Smooth muscle cell (in vitro differentiated cells): ENCODE measurements around the gene SERTM2. TPM values are rescaled to one million over a fixed set of nuclear protein-coding genes. Genes with fewer than 3 reads are reported as not detected.
"Not testable (repeated sequence)": the region's sequence is repeated elsewhere in the genome, so short reads cannot be mapped to it uniquely, and the experiment has no call there.

Experiments used
- DNase-seq: peaks from one replicate; lab custom pipeline; 2025; ENCODE audit not compliant: unreplicated experiment; lab: John Stamatoyannopoulos, UW
- H2AFZ ChIP-seq: fragments of 200-600 bp; sonication (generic); 2 replicates; pipeline ENCODE4 v1.6.0; 2016; ENCODE audit warnings: antibody characterized with exemption, low read depth, mild to moderate bottlenecking
- H3F3A ChIP-seq: fragments of 200-600 bp; sonication (generic); 2 replicates; pipeline ENCODE4 v1.6.0; 2017; ENCODE audit warnings: antibody characterized with exemption, low read depth
- H3K27ac ChIP-seq: fragments of 200-600 bp; sonication (generic); 2 replicates; pipeline ENCODE4 v1.5.1; 2016; ENCODE audit warnings: low read depth, mild to moderate bottlenecking
- H3K27me3 ChIP-seq: fragments of 200-600 bp; sonication (generic); 2 replicates; pipeline ENCODE4 v1.6.1; 2016; ENCODE audit warnings: low read depth, mild to moderate bottlenecking
- H3K36me3 ChIP-seq: fragments of 200-600 bp; sonication (generic); 2 replicates; pipeline ENCODE4 v1.5.1; 2016; ENCODE audit warnings: low read depth
- H3K4me1 ChIP-seq: fragments of 200-600 bp; sonication (generic); 2 replicates; pipeline ENCODE4 v1.5.1; 2016; ENCODE audit warnings: low read depth
- H3K4me2 ChIP-seq: fragments of 200-600 bp; sonication (generic); 2 replicates; pipeline ENCODE4 v1.6.0; 2016; ENCODE audit warnings: mild to moderate bottlenecking
- H3K4me3 ChIP-seq: fragments of 200-600 bp; sonication (generic); 2 replicates; pipeline ENCODE4 v1.5.1; 2016; ENCODE audit warnings: mild to moderate bottlenecking
- H3K79me2 ChIP-seq: fragments of 200-600 bp; sonication (generic); 2 replicates; pipeline ENCODE4 v1.6.0; 2016; ENCODE audit warnings: low read depth, mild to moderate bottlenecking
- H3K9ac ChIP-seq: fragments of 200-600 bp; sonication (generic); 2 replicates; pipeline ENCODE4 v1.6.0; 2016; ENCODE audit warnings: low read depth
- H3K9me3 ChIP-seq: fragments of 200-600 bp; sonication (generic); replicated peaks from 2 replicates; pipeline ENCODE4 v1.5.1; 2016; ENCODE audit warnings: low read depth
- H4K20me1 ChIP-seq: fragments of 200-600 bp; sonication (generic); 2 replicates; pipeline ENCODE4 v1.6.0; 2016; ENCODE audit warnings: low read depth
- WGBS: methylation state at CpG from one replicate; pipeline ENCODE4 v1.1.7; 2016; ENCODE audit warnings: low lambda C conversion rate; 5-methylcytosine and 5-hydroxymethylcytosine counted together
- polyA plus RNA-seq: library from polyadenylated mRNA; unstranded; fragments of >200 nt; fragmentation: Nextera tagmentation; extraction: Ambion mirVana; gene quantifications from 2 replicates; pipeline ENCODE4 v1.2.1, GENCODE V29; 2016
- total RNA-seq: library from RNA; depleted of rRNA; stranded (reverse); fragments of >200 nt; gene quantifications from 2 replicates; pipeline ENCODE4 v1.2.3, GENCODE V29; 2014
- TF ChIP-seq, protein P1 (sequence below): fragments of 200-600 bp; sonication (generic); IDR thresholded peaks from 2 replicates; pipeline ENCODE4 v1.5.1; 2017; ENCODE audit warnings: borderline replicate concordance, mild to moderate bottlenecking, antibody characterized with exemption; ENCODE audit not compliant: insufficient read depth, poor library complexity, severe bottlenecking

Gene SERTM2
- total and polyA plus RNA-seq, 2 experiments from 2014 or later, result 0.31 to 0.55 TPM

DNA sequence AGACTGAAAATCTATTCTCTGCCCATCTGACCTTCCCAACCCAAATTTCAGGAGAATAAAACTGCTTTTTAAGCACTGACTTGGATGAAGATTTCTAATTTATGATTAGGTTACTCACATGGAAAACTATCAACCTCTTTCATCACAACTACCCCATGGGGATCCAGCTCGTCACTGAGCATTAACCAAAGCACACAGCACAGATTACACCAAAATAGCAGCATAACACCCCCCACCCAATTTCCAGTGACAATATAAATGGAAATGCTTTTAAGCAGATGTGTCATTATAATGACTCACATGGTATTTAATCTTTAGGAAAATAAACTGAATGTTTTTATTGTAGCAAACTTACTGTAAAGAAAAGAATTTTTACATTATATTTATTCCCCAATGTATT, 9.7 kb downstream of the SERTM2 start:
- Histone ChIP-seq H3K27me3 (no peaks in the 10 kb centered on the region), H3K9ac (peak overlapping the region; percentile 37), H3K79me2 (no peaks in the 10 kb centered on the region), H2AFZ (peak overlapping the region; percentile 7), H4K20me1 (no peaks in the 10 kb centered on the region), H3F3A (no peaks in the 10 kb centered on the region), H3K9me3 (no peaks in the 10 kb centered on the region), H3K36me3 (no peaks in the 10 kb centered on the region), H3K4me2 (peak overlapping the region; percentile 45), H3K4me1 (peaks cover 36% of the 10 kb centered on the region), H3K27ac (peak overlapping the region; percentile 8), H3K4me3 (no peak overlapping the region)
- 46% methylated on average over 1 of the region's 1 CpG for WGBS
- DNase-seq, result no peak
- TF ChIP-seq, protein P1, sequence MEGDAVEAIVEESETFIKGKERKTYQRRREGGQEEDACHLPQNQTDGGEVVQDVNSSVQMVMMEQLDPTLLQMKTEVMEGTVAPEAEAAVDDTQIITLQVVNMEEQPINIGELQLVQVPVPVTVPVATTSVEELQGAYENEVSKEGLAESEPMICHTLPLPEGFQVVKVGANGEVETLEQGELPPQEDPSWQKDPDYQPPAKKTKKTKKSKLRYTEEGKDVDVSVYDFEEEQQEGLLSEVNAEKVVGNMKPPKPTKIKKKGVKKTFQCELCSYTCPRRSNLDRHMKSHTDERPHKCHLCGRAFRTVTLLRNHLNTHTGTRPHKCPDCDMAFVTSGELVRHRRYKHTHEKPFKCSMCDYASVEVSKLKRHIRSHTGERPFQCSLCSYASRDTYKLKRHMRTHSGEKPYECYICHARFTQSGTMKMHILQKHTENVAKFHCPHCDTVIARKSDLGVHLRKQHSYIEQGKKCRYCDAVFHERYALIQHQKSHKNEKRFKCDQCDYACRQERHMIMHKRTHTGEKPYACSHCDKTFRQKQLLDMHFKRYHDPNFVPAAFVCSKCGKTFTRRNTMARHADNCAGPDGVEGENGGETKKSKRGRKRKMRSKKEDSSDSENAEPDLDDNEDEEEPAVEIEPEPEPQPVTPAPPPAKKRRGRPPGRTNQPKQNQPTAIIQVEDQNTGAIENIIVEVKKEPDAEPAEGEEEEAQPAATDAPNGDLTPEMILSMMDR, result no peak

DNA sequence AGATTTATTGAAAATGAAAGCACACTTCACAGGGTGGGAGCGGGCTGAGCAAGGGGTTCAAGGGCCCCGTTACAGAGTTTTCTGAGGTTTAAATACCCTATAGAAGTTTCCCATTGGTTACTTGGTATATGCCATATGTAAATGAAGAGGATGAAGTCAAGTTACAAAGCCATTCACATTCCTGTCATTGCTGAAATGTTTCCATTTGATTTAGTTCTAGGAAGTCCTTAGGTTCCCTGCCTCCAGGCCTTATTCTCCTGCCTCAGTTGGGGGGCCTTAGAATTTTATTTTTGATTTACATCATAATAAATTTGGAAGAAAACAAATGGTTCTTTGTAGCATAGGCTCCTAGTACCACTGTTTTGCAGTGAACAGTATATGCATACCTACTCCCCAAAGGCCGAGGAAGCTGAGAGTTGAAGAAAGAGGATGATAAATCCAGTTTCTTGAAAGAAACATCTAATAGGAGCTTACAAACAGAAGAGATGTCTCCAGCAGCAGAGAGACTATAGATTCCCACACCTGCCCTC, 31.8 kb downstream of the SERTM2 start:
- no peaks in the 10 kb centered on the region for H3K36me3 ChIP-seq
- H4K20me1 ChIP-seq, result no peaks in the 10 kb centered on the region
- WGBS, result 76% methylated on average over 3 of the region's 3 CpGs
- H3K4me3 ChIP-seq, result no peak overlapping the region
- H3K79me2 ChIP-seq, result no peaks in the 10 kb centered on the region
- TF ChIP-seq, protein P1, result no peak
- no peaks in the 10 kb centered on the region for H3K9me3 ChIP-seq
- H3K27me3 ChIP-seq, result no peaks in the 10 kb centered on the region
- H2AFZ ChIP-seq, result no peak overlapping the region
- H3F3A ChIP-seq, result no peaks in the 10 kb centered on the region
- no peak overlapping the region for H3K9ac ChIP-seq
- H3K4me1 ChIP-seq, result no peaks in the 10 kb centered on the region
- no peak overlapping the region for H3K4me2 ChIP-seq
- no peak overlapping the region for H3K27ac ChIP-seq
- DNase-seq, result no peak

- not testable (repeated sequence) for H3K4me3 ChIP-seq, H4K20me1 ChIP-seq, H3K9ac ChIP-seq, H3F3A ChIP-seq, H3K4me1 ChIP-seq, H3K4me2 ChIP-seq, H3K27me3 ChIP-seq, H3K9me3 ChIP-seq, DNase-seq, H3K27ac ChIP-seq, H3K36me3 ChIP-seq, H2AFZ ChIP-seq, H3K79me2 ChIP-seq
- WGBS, result 41% methylated on average over 6 of the region's 6 CpGs
These were observed 37.8 kb downstream of the SERTM2 start for GRCh38 chrX:111549235-111549634.

- Histone ChIP-seq H3K4me2 (no peak overlapping the region), H3K9ac (no peak overlapping the region), H3K36me3 (no peaks in the 10 kb centered on the region), H3F3A (no peaks in the 10 kb centered on the region), H4K20me1 (no peaks in the 10 kb centered on the region), H3K27me3 (no peaks in the 10 kb centered on the region), H2AFZ (no peak overlapping the region), H3K4me1 (peaks cover 28% of the 10 kb centered on the region), H3K79me2 (no peaks in the 10 kb centered on the region), H3K9me3 (no peaks in the 10 kb centered on the region), H3K27ac (no peak overlapping the region), H3K4me3 (no peak overlapping the region)
- TF ChIP-seq, protein P1, result no peak
- no peak for DNase-seq
- 56% methylated on average over 2 of the region's 2 CpGs for WGBS
These were observed 44.0 kb downstream of the SERTM2 start for GRCh38 chrX:111555406-111555958.
